WTC11 (cell line): ENCODE data around the gene DBX1. TPM values are rescaled to one million over a fixed set of nuclear protein-coding genes. Genes with fewer than 3 reads are reported as not detected.

Experiments
- ATAC-seq: fragments of 200-7000 bp; cut with Tn5 transposase; 2 replicates; pipeline ENCODE4 v1.10.0; 2021; ENCODE audit warnings: mild to moderate bottlenecking, moderate library complexity
- CTCF ChIA-PET: fragments of 300-600 bp; sonication (Branson Sonifier 250); formaldehyde crosslinking; loops from one replicate; lab custom pipeline; 2021; ENCODE audit warnings: antibody characterized with exemption; lab: Charles Lee
- POLR2A ChIA-PET: fragments of 350-600 bp; sonication (Branson Sonifier 250); formaldehyde crosslinking; loops from one replicate; lab custom pipeline; 2021; ENCODE audit warnings: antibody characterized with exemption; lab: Charles Lee
- DNase-seq: peaks from one replicate; pipeline ENCODE4 v3.0.0; 2021; ENCODE audit warnings: low spot score
- H3K27ac Mint-ChIP-seq: 2 replicates; pipeline ENCODE4 v1.8.0; 2021; ENCODE audit warnings: mixed read lengths
- H3K27me3 Mint-ChIP-seq: 2 replicates; pipeline ENCODE4 v1.8.0; 2021; ENCODE audit warnings: low read depth, mild to moderate bottlenecking, moderate library complexity, mixed read lengths
- H3K36me3 Mint-ChIP-seq: 2 replicates; pipeline ENCODE4 v1.8.0; 2021; ENCODE audit warnings: mixed read lengths
- H3K4me1 Mint-ChIP-seq: 2 replicates; pipeline ENCODE4 v1.8.0; 2022; ENCODE audit warnings: mixed read lengths
- H3K4me3 Mint-ChIP-seq: 2 replicates; pipeline ENCODE4 v1.8.0; 2021; ENCODE audit warnings: mild to moderate bottlenecking, moderate library complexity, mixed read lengths
- H3K9me3 Mint-ChIP-seq: 2 replicates; pipeline ENCODE4 v1.8.0; 2021; ENCODE audit warnings: mixed read lengths
- AR ChIP-seq: fragments of 250-450 bp; sonication (Bioruptor Pico); IDR thresholded peaks from 2 replicates; pipeline ENCODE4 v1.9.0; 2021; ENCODE audit warnings: mild to moderate bottlenecking
- GABPB1 ChIP-seq: sonication (generic); formaldehyde crosslinking; IDR thresholded peaks from 2 replicates; pipeline ENCODE4 v1.8.1; 2023; ENCODE audit warnings: mild to moderate bottlenecking, missing genetic modification reagents
- MXD4 ChIP-seq: fragments of 250-450 bp; sonication (Bioruptor Pico); IDR thresholded peaks from 2 replicates; pipeline ENCODE4 v1.8.0; 2021; ENCODE audit warnings: mild to moderate bottlenecking, moderate library complexity, borderline replicate concordance
- NR2C2 ChIP-seq: sonication (generic); formaldehyde crosslinking; IDR thresholded peaks from 2 replicates; pipeline ENCODE4 v1.8.0; 2022; ENCODE audit warnings: mild to moderate bottlenecking, missing genetic modification reagents
- PRDM15 ChIP-seq: sonication (generic); formaldehyde crosslinking; IDR thresholded peaks from 2 replicates; pipeline ENCODE4 v1.8.0; 2022; ENCODE audit warnings: missing genetic modification reagents
- PRRX2 ChIP-seq: fragments of 250-450 bp; sonication (Bioruptor Pico); IDR thresholded peaks from 2 replicates; pipeline ENCODE4 v1.8.0; 2021; ENCODE audit warnings: mild to moderate bottlenecking
- SMAD3 ChIP-seq: sonication (generic); formaldehyde crosslinking; IDR thresholded peaks from 2 replicates; pipeline ENCODE4 v1.8.0; 2022; ENCODE audit warnings: missing genetic modification reagents, mild to moderate bottlenecking, borderline replicate concordance
- TEAD4 ChIP-seq: sonication (generic); formaldehyde crosslinking; IDR thresholded peaks from 2 replicates; pipeline ENCODE4 v1.8.0; 2022; ENCODE audit warnings: mild to moderate bottlenecking, missing genetic modification reagents
- USF2 ChIP-seq: sonication (generic); formaldehyde crosslinking; IDR thresholded peaks from 2 replicates; pipeline ENCODE4 v1.8.1; 2023; ENCODE audit warnings: mild to moderate bottlenecking, missing genetic modification reagents, moderate library complexity
- ZMAT4 ChIP-seq: fragments of 250-450 bp; sonication (Bioruptor Pico); IDR thresholded peaks from 2 replicates; pipeline ENCODE4 v1.9.0; 2021; ENCODE audit warnings: mild to moderate bottlenecking
- ZNF263 ChIP-seq: sonication (generic); formaldehyde crosslinking; IDR thresholded peaks from 2 replicates; pipeline ENCODE4 v1.8.1; 2022; ENCODE audit warnings: low read depth, mild to moderate bottlenecking, moderate library complexity, missing genetic modification reagents
- ZNF423 ChIP-seq: fragments of 250-450 bp; sonication (Bioruptor Pico); IDR thresholded peaks from 2 replicates; pipeline ENCODE4 v2.1.2; 2022; ENCODE audit warnings: mild to moderate bottlenecking, moderate library complexity
- ZNF532 ChIP-seq: fragments of 250-450 bp; sonication (Bioruptor Pico); IDR thresholded peaks from 2 replicates; pipeline ENCODE4 v1.9.0; 2021; ENCODE audit warnings: mild to moderate bottlenecking, borderline replicate concordance
- total RNA-seq: library from RNA; stranded (reverse); gene quantifications from 3 replicates; pipeline ENCODE4 v1.2.3, GENCODE V29; 2021

The DBX1 gene
- total RNA-seq, 1 experiment from 2014 or later: 0.24 TPM

- Mint-ChIP-seq H3K27ac (no peak overlapping the region), H3K27me3 (no peaks in the 10 kb centered on the region), H3K4me1 (no peaks in the 10 kb centered on the region), H3K36me3 (peaks cover 42% of the 10 kb centered on the region)
- DNase-seq (no peak), ATAC-seq (no peak)
- TF ChIP-seq TEAD4 (CRISPR knock-in tag): no peak
- no peak for TF ChIP-seq ZNF423
- TF ChIP-seq ZNF263: no peak
- no peak for TF ChIP-seq GABPB1
- no peak for TF ChIP-seq PRDM15 (CRISPR knock-in tag)
- no peak for TF ChIP-seq ZNF532 (CRISPR knock-in tag)
- TF ChIP-seq USF2 (CRISPR knock-in tag): no peak
- TF ChIP-seq SMAD3 (CRISPR knock-in tag): no peak
- no peak for TF ChIP-seq MXD4 (CRISPR knock-in tag)
- TF ChIP-seq, all 79 proteins: peak for 0
- no peaks in the 10 kb centered on the region for H3K9me3 Mint-ChIP-seq
- H3K4me3 Mint-ChIP-seq: no peak overlapping the region
- ChIA-PET CTCF (no interaction called here), POLR2A (no interaction called here)
Observed at GRCh38 chr11:20120134-20120925, 39.9 kb downstream of the DBX1 start.

- Mint-ChIP-seq H3K4me3 (no peak overlapping the region), H3K9me3 (no peaks in the 10 kb centered on the region), H3K27ac (no peak overlapping the region), H3K27me3 (no peaks in the 10 kb centered on the region), H3K4me1 (no peaks in the 10 kb centered on the region), H3K36me3 (peaks cover 47% of the 10 kb centered on the region)
- ChIA-PET POLR2A (no interaction called here), CTCF (no interaction called here)
- DNase-seq (no peak), ATAC-seq (no peak)
- TF ChIP-seq ZMAT4 (CRISPR knock-in tag) (no peak), NR2C2 (CRISPR knock-in tag) (no peak), MXD4 (CRISPR knock-in tag) (no peak), PRRX2 (CRISPR knock-in tag) (no peak), AR (CRISPR knock-in tag) (no peak)
Observed at GRCh38 chr11:20119315-20119714, 41.0 kb downstream of the DBX1 start.
